NCI-H1092 (cell line): ENCODE data around the gene SH2B2.

Source experiments
- DNase-seq: peaks from one replicate; lab custom pipeline; 2025; lab: John Stamatoyannopoulos, UW

The SH2B2 gene

GRCh38 chr7:102286237-102287110, at the start of gene SH2B2:
TSS of gene SH2B2 (plus strand) at chr7:102286868. CDS start at chr7:102300551, 13,683 bp downstream.
- peak; percentile 55 for DNase-seq

GRCh38 chr7:102239206-102239820, 47.4 kb upstream of the SH2B2 start:
- DNase-seq: no peak

DNA sequence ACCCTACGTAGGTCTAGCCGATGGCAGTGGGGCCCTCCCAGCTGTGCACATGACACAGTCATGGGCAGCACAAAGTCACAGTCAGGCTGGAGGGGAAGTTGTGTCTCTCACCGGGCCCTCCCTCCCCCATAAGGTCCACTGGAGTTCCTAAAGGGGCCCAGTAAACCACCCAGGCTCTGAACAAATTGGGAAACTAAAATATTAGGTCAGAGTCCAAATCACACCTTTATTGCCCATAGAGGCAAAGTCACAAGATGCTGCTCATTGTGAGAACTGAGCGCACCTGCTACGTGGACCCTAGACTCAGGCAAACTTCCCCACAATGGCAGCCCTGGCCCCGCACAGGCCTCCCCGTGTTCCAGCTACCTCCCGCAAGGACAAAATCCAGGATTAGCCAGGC, 45.2 kb upstream of the SH2B2 start:
- DNase-seq: no peak

DNA sequence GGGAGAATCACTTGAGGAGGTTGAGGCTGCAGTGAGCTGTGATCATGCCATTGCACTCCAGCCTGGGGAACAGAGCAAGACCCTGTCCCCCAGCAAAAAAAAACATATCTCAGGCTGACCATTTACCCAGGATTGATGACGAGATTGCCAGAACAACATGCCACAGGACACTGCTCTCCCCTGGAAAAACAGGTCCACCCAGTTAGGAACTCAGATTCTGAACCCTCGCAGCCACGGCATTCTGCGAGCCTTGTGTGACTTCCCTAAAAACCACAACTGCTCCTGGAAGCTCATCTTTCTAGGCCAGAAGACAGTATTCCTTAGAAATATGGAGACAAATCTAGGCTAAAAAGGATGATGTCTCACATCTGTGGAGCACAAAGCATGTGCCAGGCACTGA, 42.1 kb upstream of the SH2B2 start:
- no peak for DNase-seq

DNA sequence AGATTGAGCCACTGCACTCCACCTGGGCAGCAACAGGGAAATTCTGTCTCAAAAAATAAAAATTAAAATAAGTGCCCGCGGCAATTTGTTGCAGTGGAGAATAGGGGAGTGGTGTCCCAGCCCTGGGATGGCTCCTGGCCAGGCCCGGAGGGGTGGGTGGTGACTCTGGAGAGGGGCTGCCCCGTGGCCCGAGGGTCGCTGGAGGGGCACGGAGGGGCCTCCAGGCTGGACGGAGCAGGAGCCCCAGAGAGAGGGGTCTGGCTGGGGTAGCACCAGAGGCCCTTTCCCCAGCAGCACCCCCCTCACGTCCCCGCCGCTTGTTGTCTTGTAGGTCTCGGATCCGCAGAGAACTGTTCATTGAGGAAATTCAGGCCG, 38.6 kb upstream of the SH2B2 start:
- no peak for DNase-seq

DNA sequence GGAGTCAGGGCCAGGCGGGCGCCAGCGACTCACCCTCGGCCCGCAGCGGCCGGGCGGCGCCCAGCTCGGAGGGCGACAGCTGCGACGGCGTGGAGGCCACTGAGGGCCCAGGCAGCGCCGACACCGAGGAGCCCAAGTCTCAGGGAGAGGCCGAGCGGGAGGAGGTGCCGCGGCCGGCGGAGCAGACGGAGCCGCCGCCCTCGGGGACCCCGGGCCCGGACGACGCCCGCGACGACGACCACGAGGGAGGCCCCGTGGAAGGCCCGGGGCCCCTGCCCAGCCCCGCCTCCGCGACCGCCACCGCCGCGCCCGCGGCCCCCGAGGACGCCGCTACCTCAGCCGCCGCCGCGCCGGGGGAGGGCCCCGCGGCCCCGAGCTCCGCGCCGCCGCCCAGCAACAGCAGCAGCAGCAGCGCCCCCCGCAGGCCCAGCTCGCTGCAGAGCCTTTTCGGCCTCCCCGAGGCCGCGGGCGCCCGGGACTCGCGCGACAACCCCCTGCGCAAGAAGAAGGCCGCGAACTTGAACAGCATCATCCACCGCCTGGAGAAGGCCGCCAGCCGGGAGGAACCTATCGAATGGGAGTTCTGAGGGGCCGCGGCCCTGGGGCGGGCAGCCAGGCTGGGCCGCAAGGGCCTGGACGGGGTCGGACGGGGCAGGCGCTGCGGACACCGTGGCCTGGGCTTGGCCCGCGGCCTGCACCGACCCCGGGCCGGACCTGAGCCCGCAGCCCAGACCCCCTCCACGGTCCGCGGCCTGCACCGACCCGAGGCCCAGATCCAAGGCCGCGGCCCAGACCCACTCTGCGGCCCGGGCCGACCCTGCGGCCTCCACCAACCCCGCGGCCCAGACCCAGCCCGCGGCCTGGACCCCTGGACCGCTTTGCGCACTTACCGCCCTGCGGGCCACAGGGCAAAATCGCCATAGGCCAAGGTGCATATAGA, 37.9 kb upstream of the SH2B2 start:
- DNase-seq: no peak

DNA sequence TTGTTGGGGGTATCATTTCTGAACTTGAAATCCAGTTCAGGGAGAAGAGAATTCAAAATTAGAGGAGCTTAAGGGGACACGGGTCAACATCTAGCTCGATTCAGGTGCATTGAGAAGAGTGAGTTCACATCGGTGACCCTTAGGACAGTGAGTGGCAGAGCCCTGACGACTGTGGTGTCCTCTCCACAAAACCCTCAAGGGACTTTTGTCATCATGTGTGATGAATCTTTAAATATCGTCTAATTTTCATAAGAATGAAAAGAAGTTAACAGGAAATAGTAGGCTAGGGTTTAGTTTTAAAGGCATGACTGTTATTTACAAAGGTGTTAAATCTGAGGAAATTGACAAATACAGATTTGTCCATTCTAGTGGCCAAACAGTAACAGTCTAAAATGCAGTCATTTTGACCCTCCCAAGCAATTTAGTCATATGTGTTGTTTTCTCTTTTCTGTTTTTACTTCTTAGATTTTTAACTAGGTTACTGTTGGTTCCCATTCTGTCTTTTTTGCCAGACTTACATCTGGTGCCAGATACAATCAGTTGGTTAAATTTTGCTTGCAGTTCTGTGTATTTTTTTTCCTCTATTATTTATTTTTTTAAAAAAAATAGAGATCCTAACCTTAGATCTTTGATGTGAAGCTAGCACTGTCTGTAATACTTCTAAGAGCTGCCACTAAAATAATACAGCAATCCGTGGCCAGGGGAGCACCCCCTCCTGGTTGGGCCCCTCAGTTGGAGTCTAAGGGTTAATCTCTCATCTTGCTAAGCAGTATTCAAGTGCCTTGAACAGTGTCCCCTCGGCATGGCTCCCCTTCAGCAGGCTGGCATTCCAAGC, 34.9 kb upstream of the SH2B2 start:
- no peak for DNase-seq

GRCh38 chr7:102252366-102252982, 34.2 kb upstream of the SH2B2 start:
- no peak for DNase-seq

DNA sequence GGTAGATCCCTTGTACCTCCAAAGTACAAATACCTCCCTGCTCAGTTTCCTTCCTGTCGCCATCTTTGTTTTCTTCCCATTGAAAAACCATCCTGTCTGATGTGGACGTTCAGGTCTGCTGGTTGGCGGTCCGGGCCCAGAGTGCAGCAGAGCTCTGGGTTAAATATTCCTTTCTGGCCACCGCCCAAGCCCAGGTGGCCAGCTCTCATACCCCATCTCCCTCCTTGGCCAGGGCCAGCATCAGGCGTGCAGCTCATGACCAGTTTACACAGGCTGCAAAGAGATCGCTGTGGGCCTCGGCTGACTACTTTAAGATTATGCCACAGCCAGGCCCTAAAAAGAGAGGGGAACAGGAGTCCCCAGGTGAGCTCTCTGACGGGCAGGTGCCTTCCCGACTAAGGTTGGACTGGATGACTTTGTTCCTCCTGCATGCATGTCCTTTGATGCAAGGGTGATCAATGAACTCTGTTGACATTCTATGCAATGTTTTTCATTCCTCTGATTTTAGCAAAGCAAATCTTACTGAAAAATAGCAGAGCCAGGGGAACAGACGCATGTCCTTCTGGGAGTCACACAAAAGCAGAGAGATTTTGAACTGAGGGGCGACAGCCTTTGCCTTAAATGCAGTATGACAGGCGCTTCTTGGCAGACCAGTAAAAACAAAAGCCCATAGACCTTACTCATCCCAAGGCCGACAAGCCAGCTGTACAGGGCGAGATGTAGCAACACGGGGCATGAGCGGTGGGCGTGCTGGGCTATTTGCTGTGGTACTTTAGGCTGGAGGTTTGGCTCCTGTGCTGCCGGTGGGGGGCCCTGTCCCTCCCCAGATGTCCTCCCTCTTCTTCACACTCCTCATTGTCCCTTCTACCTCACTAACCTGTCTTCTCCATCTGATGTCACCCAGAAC, 33.3 kb upstream of the SH2B2 start:
- no peak for DNase-seq

GRCh38 chr7:102253973-102254370, 32.7 kb upstream of the SH2B2 start:
- DNase-seq: no peak

GRCh38 chr7:102254521-102254920, 32.1 kb upstream of the SH2B2 start:
- DNase-seq: no peak

DNA sequence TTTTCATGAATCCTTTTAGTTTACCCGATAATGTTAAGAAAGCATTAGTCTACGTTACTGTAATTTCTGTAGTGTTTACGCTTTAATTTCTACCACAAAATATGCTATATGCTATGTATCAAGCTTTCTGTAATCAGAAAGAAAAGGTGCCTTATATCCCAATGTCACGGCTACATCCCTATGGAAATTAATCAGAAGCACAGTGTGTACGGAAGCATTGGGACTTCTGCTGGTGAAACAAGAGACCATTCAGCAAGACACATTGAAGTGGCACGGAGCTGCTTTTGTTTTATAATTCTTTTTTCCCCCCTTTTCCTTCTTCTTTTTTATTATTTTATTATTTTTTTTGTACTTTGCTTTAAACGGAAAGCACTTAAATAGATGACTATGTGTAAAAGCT, 31.2 kb upstream of the SH2B2 start:
- no peak for DNase-seq

GRCh38 chr7:102255916-102256315, 30.8 kb upstream of the SH2B2 start:
- no peak for DNase-seq

- no peak for DNase-seq
Measured at GRCh38 chr7:102258073-102258748, 28.5 kb upstream of the SH2B2 start.

GRCh38 chr7:102258749-102259107, 27.9 kb upstream of the SH2B2 start:
- DNase-seq: no peak

DNA sequence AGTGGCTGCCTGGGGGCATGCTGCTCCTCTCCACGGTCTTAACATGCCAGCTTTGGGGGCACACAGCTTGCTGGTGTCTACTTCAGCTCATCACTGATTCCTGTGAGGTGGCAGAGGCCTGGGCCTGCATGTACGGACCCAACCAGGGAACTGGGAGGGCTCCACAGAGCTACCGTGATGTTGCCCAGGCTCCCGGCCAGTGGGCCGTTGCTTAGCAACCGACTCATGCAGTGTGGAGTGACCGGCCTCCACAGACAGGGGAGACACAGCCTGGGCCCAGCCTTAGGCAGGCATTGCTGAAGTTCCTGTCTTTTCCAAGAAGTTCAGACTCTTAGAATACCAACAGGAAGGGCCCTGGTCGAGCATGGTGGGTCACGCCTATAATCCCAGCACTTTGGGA, 25.8 kb upstream of the SH2B2 start:
- DNase-seq: peak; percentile 20

DNA sequence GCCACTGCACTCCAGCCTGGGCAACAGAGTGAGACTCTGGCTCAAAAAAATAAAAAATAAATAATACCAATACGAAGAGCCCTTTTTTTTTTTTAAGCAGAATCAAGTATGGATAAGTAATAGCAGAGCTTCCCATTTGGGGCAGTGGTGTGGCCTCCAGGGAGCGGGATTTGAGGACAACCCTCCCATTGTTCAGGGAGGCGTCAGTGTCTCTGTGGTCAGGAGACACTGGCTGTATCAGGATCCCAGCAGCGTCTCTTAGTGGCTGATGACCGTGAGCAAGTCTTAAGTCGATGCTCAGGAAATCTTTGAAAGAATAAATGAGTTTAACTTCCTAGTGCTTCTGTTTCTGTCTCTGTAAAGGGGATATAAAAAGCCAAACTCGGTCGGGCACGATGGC, 25.2 kb upstream of the SH2B2 start:
- DNase-seq: no peak

DNA sequence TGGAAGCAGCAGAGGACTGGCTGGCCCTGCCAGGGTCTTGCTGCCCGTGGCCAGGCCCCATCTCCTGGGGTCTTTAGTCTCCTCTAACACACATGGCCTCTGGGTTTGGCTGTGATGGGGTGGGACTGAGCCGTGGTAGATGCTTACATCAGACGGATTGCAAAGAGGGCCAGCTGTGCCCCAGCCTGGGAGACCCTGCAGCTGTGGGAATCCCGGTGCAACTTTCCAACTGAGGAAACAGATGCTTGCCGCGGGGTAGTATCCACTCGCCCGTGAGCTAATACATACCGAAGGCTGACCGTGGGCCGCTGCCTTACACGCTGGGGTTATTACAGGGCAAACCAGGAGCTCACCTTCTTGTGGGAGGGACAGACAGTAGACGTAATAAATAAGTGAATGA, 24.1 kb upstream of the SH2B2 start:
- no peak for DNase-seq

GRCh38 chr7:102264367-102264891, 22.2 kb upstream of the SH2B2 start:
- DNase-seq: no peak
